ENCODE results near the gene DNAL4. TPM values are rescaled to one million over a fixed set of nuclear protein-coding genes. Genes with fewer than 3 reads are reported as not detected.

The DNAL4 gene
- total RNA-seq, 1 donor from 2014 or later = 19.4 TPM

DNA sequence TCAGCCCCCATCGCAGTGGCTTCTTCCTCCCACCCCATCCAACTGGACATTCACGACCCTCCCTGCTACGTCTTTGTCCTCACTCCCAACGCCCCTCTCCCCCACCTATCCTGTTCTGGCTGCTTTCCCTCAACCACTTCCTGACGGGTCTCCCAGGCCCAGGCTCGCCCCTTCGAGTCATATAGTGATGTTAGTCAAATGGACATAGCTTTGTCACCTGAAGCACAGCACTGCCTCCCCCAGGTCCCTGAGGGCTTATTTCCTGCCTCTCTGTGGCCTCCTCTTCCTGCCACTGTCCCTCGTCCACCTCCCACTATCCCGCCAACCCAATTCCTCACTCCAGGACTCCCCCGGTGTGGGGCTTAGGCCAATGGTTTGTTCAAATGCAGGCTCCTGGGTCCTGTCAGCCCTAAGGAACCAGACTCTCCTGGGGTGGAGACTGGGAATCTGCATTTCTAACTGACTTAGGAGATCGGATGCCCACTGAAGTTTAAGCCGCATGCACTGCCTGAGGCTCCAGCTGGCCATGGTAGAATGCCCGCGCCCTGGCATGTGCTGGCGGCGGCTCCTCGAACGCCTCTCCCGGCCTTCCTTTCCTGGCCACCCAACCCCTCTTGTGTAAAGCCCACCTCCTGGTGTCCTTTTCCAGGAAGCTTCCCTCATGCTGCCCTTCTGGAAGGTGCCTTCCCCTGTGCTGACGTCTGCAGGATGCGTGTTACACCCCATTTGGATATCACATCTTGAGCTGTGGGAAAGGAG is 56.5 kb downstream of the DNAL4 start:
- peaks cover 14% of the 10 kb centered on the region for H3K9me3 Mint-ChIP-seq (ENCODE audit: unreplicated experiment)
- TF ChIP-seq, protein P1, sequence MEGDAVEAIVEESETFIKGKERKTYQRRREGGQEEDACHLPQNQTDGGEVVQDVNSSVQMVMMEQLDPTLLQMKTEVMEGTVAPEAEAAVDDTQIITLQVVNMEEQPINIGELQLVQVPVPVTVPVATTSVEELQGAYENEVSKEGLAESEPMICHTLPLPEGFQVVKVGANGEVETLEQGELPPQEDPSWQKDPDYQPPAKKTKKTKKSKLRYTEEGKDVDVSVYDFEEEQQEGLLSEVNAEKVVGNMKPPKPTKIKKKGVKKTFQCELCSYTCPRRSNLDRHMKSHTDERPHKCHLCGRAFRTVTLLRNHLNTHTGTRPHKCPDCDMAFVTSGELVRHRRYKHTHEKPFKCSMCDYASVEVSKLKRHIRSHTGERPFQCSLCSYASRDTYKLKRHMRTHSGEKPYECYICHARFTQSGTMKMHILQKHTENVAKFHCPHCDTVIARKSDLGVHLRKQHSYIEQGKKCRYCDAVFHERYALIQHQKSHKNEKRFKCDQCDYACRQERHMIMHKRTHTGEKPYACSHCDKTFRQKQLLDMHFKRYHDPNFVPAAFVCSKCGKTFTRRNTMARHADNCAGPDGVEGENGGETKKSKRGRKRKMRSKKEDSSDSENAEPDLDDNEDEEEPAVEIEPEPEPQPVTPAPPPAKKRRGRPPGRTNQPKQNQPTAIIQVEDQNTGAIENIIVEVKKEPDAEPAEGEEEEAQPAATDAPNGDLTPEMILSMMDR (IDR thresholded peaks at IDR 0.05; ENCODE audit: partially characterized antibody, unreplicated experiment) = no peak
- H3K4me3 Mint-ChIP-seq (ENCODE audit: unreplicated experiment) = peak overlapping the region; percentile 54
- H3K27me3 Mint-ChIP-seq (ENCODE audit: unreplicated experiment) = peaks cover 10% of the 10 kb centered on the region
- peaks cover 18% of the 10 kb centered on the region for H3K4me1 Mint-ChIP-seq (ENCODE audit: low read depth, unreplicated experiment)
- H3K36me3 Mint-ChIP-seq (ENCODE audit: unreplicated experiment) = no peaks in the 10 kb centered on the region
- DNase-seq = no peak
- no peak overlapping the region for H3K27ac Mint-ChIP-seq (ENCODE audit: unreplicated experiment)

- TF ChIP-seq, protein P1 (IDR thresholded peaks at IDR 0.05; ENCODE audit: partially characterized antibody, unreplicated experiment) = no peak
- DNase-seq = no peak
- no peaks in the 10 kb centered on the region for H3K36me3 Mint-ChIP-seq (ENCODE audit: unreplicated experiment)
- peaks cover 10% of the 10 kb centered on the region for H3K27me3 Mint-ChIP-seq (ENCODE audit: unreplicated experiment)
- no peak overlapping the region for H3K27ac Mint-ChIP-seq (ENCODE audit: unreplicated experiment)
- peaks cover 14% of the 10 kb centered on the region for H3K9me3 Mint-ChIP-seq (ENCODE audit: unreplicated experiment)
- peaks cover 16% of the 10 kb centered on the region for H3K4me1 Mint-ChIP-seq (ENCODE audit: low read depth, unreplicated experiment)
- no peak overlapping the region for H3K4me3 Mint-ChIP-seq (ENCODE audit: unreplicated experiment)
Measured at GRCh38 chr22:38736257-38736570, 57.7 kb downstream of the DNAL4 start.

DNA sequence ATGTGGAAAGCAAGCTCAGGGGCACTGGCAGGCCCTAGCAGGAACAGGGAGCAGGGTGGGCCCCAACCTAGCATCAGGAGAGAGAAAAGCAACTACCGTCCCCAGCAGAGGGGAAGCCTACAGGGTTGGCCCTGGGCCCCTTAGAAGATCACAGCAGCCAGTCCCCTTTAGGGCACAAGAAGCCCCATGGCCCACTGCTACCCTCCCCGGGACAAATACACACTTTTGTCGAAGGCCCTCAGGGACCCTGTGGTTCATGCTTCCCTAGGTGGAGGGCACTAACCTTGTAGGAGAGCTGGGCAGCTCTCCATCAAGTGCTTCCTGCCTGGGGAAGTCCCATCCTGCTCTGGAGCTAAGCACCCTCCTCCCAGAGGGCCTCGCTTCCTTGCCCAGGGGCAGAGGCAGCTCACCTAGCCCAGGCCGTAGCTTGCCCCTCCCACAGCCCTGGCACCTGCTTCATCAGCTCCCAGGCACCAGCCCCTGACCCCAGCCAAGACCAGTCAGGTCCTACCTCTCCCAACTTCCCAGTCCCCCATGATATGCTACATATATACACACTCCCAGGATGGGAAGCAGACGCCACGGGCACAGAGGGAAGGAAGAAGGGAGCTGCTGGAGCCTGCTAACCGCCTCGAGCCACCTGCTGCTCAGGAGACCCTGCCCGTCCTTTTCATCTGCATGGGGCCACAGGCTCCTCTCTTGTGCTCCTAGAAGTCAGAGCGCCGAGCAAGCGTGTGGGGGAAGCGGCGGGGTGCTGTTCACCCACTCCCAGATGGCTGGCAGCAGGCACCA is 58.3 kb downstream of the DNAL4 start:
- Mint-ChIP-seq H3K4me1 (ENCODE audit: low read depth, unreplicated experiment) (peaks cover 16% of the 10 kb centered on the region), H3K4me3 (ENCODE audit: unreplicated experiment) (no peak overlapping the region), H3K36me3 (ENCODE audit: unreplicated experiment) (no peaks in the 10 kb centered on the region), H3K27ac (ENCODE audit: unreplicated experiment) (no peak overlapping the region), H3K27me3 (ENCODE audit: unreplicated experiment) (peaks cover 10% of the 10 kb centered on the region), H3K9me3 (ENCODE audit: unreplicated experiment) (peaks cover 14% of the 10 kb centered on the region)
- DNase-seq = no peak
- TF ChIP-seq, protein P1 (IDR thresholded peaks at IDR 0.05; ENCODE audit: partially characterized antibody, unreplicated experiment) = no peak

DNA sequence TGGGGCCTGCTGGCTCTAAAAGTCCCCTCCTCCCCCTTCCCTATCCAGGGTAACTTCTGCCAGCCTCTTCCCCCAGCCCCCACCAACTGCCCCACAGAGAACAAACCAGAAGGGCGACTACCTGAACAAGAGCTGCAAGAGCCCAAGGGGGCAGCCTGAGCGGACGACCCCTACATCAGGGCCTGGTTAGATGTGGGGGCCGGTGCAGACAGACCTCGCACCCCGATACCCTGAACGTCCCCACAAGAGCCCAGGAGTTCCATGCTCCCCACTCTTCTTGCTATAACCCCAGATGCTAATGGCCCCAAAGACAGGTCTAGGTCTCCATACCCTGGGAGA is 58.8 kb downstream of the DNAL4 start:
- no peaks in the 10 kb centered on the region for H3K36me3 Mint-ChIP-seq (ENCODE audit: unreplicated experiment)
- H3K27me3 Mint-ChIP-seq (ENCODE audit: unreplicated experiment) = peaks cover 10% of the 10 kb centered on the region
- peaks cover 14% of the 10 kb centered on the region for H3K9me3 Mint-ChIP-seq (ENCODE audit: unreplicated experiment)
- TF ChIP-seq, protein P1 (IDR thresholded peaks at IDR 0.05; ENCODE audit: partially characterized antibody, unreplicated experiment) = no peak
- peaks cover 19% of the 10 kb centered on the region for H3K4me1 Mint-ChIP-seq (ENCODE audit: low read depth, unreplicated experiment)
- H3K4me3 Mint-ChIP-seq (ENCODE audit: unreplicated experiment) = no peak overlapping the region
- DNase-seq = no peak
- H3K27ac Mint-ChIP-seq (ENCODE audit: unreplicated experiment) = no peak overlapping the region

Measured in glutamatergic neuron (in vitro differentiated cells).